H1 (cell line): ENCODE results near the gene MYBPC3. TPM values are rescaled to one million over a fixed set of nuclear protein-coding genes. Genes with fewer than 3 reads are reported as not detected.

Experiments used
- CTCF ChIA-PET: fragments of 300-600 bp; sonication (Branson Sonifier 250); formaldehyde crosslinking; loops from one replicate; lab custom pipeline; 2021; ENCODE audit not compliant: partially characterized antibody; lab: Charles Lee
- POLR2A ChIA-PET: fragments of 300-600 bp; sonication (Branson Sonifier 250); formaldehyde crosslinking; loops from one replicate; lab custom pipeline; 2021; ENCODE audit warnings: inconsistent platforms; ENCODE audit not compliant: partially characterized antibody; lab: Charles Lee
- DNase-seq, 2 experiments: peaks; one replicate each; pipeline versions ENCODE4 v3.0.0 to v3.0.0-alpha.2; 2010 to 2022; ENCODE audit warnings: low spot score in 2 of 2, low read depth in 1 of 2, mixed read lengths in 1 of 2
- FAIRE-seq: peaks from 2 replicates; lab custom pipeline; 2011; peaks lifted over from hg19 to GRCh38; lab: Jason Lieb, UNC
- H2AFZ ChIP-seq: 2 replicates; pipeline ENCODE4 v1.8.1; 2012; ENCODE audit warnings: low read length, inconsistent platforms
- H2AK5ac ChIP-seq: 2 replicates; pipeline ENCODE4 v1.6.1; 2013; ENCODE audit warnings: low read depth, low read length
- H2BK120ac ChIP-seq: replicated peaks from 2 replicates; pipeline ENCODE3; 2013; ENCODE audit warnings: low read depth, low read length, inconsistent platforms
- H2BK12ac ChIP-seq: 2 replicates; pipeline ENCODE4 v1.6.1; 2013; ENCODE audit warnings: low read depth, low read length
- H2BK15ac ChIP-seq: 2 replicates; pipeline ENCODE4 v1.6.1; 2013; ENCODE audit warnings: low read length
- H2BK20ac ChIP-seq: 2 replicates; pipeline ENCODE4 v1.6.1; 2013; ENCODE audit warnings: low read length
- H2BK5ac ChIP-seq: 2 replicates; pipeline ENCODE4 v1.6.1; 2013; ENCODE audit warnings: low read depth, low read length
- H3K14ac ChIP-seq: 2 replicates; pipeline ENCODE4 v1.6.1; 2013; ENCODE audit warnings: inconsistent platforms; ENCODE audit not compliant: insufficient read length
- H3K18ac ChIP-seq: 2 replicates; pipeline ENCODE4 v1.6.1; 2013; ENCODE audit warnings: low read length; ENCODE audit errors: extremely low read depth
- H3K23ac ChIP-seq: 2 replicates; pipeline ENCODE4 v1.6.1; 2013; ENCODE audit warnings: inconsistent platforms; ENCODE audit not compliant: insufficient read length
- H3K23me2 ChIP-seq: 2 replicates; pipeline ENCODE4 v1.6.1; 2013; ENCODE audit warnings: low read depth, low read length
- H3K27ac ChIP-seq: 2 replicates; pipeline ENCODE4 v1.6.1; 2011; ENCODE audit warnings: low read depth, low read length, inconsistent platforms
- H3K27me3 ChIP-seq, 4 experiments: replicated peaks in 1 of 4; 1 replicate in 1 of 4; 2 replicates in 3 of 4; pipeline versions ENCODE4 v1.6.1 to v1.8.1; 2011 to 2013; ENCODE audit warnings: low read length in 3 of 4, mild to moderate bottlenecking in 3 of 4, inconsistent platforms in 2 of 4, mixed read lengths in 2 of 4, moderate library complexity in 1 of 4; ENCODE audit not compliant: control insufficient read depth in 3 of 4, insufficient read depth in 3 of 4; ENCODE audit errors: extremely low read depth in 1 of 4
- H3K36me3 ChIP-seq, 4 experiments: 2 replicates each; pipeline versions ENCODE4 v1.6.1 to v1.8.1; 2011 to 2013; ENCODE audit warnings: mild to moderate bottlenecking in 4 of 4, low read length in 3 of 4, moderate library complexity in 2 of 4, control low read depth in 1 of 4, inconsistent platforms in 1 of 4; ENCODE audit not compliant: insufficient read depth in 4 of 4, control insufficient read depth in 2 of 4
- H3K4ac ChIP-seq: replicated peaks from 2 replicates; pipeline ENCODE3; 2013; ENCODE audit warnings: low read length, low read depth, mixed read lengths, inconsistent platforms; ENCODE audit not compliant: insufficient read length
- H3K4me1 ChIP-seq, 4 experiments: replicated peaks in 1 of 4; 1 replicate in 1 of 4; 2 replicates in 3 of 4; pipeline versions ENCODE4 v1.6.1 to v1.8.1; 2011 to 2013; ENCODE audit warnings: low read length in 3 of 4, inconsistent platforms in 2 of 4, mixed read lengths in 1 of 4; ENCODE audit not compliant: insufficient read depth in 4 of 4, control insufficient read depth in 3 of 4
- H3K4me2 ChIP-seq, 2 experiments: 2 replicates each; pipeline versions ENCODE4 v1.6.1 to v1.8.1; 2011 to 2013; ENCODE audit warnings: low read depth in 2 of 2, low read length in 2 of 2, control low read depth in 1 of 2, inconsistent platforms in 1 of 2, mild to moderate bottlenecking in 1 of 2; ENCODE audit not compliant: insufficient read depth in 1 of 2
- H3K4me3 ChIP-seq, 4 experiments: fragments of 200-600, 300-600 bp in 1 of 4; sonication (generic), shearing (Covaris generic), sonication (Bioruptor Twin) in 1 of 4; 2 replicates each; pipeline versions ENCODE4 v1.5.1 to v1.8.1; 2011 to 2016; ENCODE audit warnings: low read length in 4 of 4, low read depth in 3 of 4, control low read depth in 2 of 4, inconsistent platforms in 2 of 4, mild to moderate bottlenecking in 2 of 4, mixed read lengths in 1 of 4, moderate library complexity in 1 of 4; ENCODE audit not compliant: insufficient read depth in 2 of 4; ENCODE audit errors: extremely low read depth in 1 of 4
- H3K56ac ChIP-seq: replicated peaks from 2 replicates; pipeline ENCODE3; 2013; ENCODE audit warnings: low read depth, mild to moderate bottlenecking, mixed read lengths, low read length, inconsistent platforms; ENCODE audit not compliant: insufficient read length
- H3K79me1 ChIP-seq: 2 replicates; pipeline ENCODE4 v1.6.1; 2013; ENCODE audit warnings: low read depth, low read length, control low read depth
- H3K79me2 ChIP-seq, 2 experiments: 2 replicates each; pipeline versions ENCODE4 v1.6.1 to v1.8.1; 2012 to 2013; ENCODE audit warnings: low read length in 2 of 2, mild to moderate bottlenecking in 2 of 2, inconsistent platforms in 1 of 2; ENCODE audit not compliant: insufficient read depth in 2 of 2, control insufficient read depth in 1 of 2
- H3K9ac ChIP-seq, 4 experiments: replicated peaks in 1 of 4; 1 replicate in 1 of 4; 2 replicates in 3 of 4; pipeline versions ENCODE4 v1.6.1 to v1.8.1; 2011 to 2013; ENCODE audit warnings: low read depth in 3 of 4, low read length in 3 of 4, control low read depth in 2 of 4, mild to moderate bottlenecking in 2 of 4, moderate library complexity in 2 of 4, inconsistent platforms in 1 of 4; ENCODE audit errors: extremely low read depth in 1 of 4
- H3K9me3 ChIP-seq, 2 experiments: 2 replicates each; pipeline versions ENCODE4 v1.6.1 to v1.8.1; 2012 to 2013; ENCODE audit warnings: mild to moderate bottlenecking in 2 of 2, moderate library complexity in 2 of 2, control low read depth in 1 of 2, inconsistent platforms in 1 of 2, low read depth in 1 of 2, low read length in 1 of 2, mixed read lengths in 1 of 2; ENCODE audit not compliant: insufficient read depth in 2 of 2
- H4K20me1 ChIP-seq, 2 experiments: replicated peaks in 1 of 2; 2 replicates each; pipeline versions ENCODE3 to v1.8.1; 2011 to 2013; ENCODE audit warnings: inconsistent platforms in 2 of 2, low read length in 2 of 2, mild to moderate bottlenecking in 1 of 2; ENCODE audit not compliant: insufficient read depth in 2 of 2, control insufficient read depth in 1 of 2
- H4K5ac ChIP-seq: 2 replicates; pipeline ENCODE4 v1.6.1; 2013; ENCODE audit warnings: low read length, low read depth, mixed read lengths, inconsistent platforms; ENCODE audit not compliant: insufficient read length
- H4K8ac ChIP-seq: 2 replicates; pipeline ENCODE4 v1.8.0; 2013; ENCODE audit warnings: mild to moderate bottlenecking, moderate library complexity, low read length, inconsistent platforms; ENCODE audit not compliant: insufficient read depth; ENCODE audit errors: extremely low read depth
- H4K91ac ChIP-seq: replicated peaks from 2 replicates; pipeline ENCODE3; 2013; ENCODE audit warnings: low read length, mixed read lengths, inconsistent platforms; ENCODE audit not compliant: insufficient read length
- CTCF ChIP-seq, 3 experiments: IDR thresholded peaks; 1 replicate in 2 of 3; 2 replicates in 1 of 3; pipeline versions ENCODE4 v1.5.1 to v1.6.1; 2011; ENCODE audit warnings: low read length in 3 of 3, mild to moderate bottlenecking in 3 of 3, inconsistent platforms in 2 of 3, low read depth in 1 of 3, moderate library complexity in 1 of 3; ENCODE audit not compliant: insufficient read depth in 1 of 3; ENCODE audit errors: control extremely low read depth in 1 of 3
- EZH2 ChIP-seq: fragments of 200-600 bp; sonication (generic); IDR thresholded peaks from 2 replicates; pipeline ENCODE4 v1.7.1; 2012; ENCODE audit warnings: low read depth, mild to moderate bottlenecking, moderate library complexity, low read length, inconsistent platforms; ENCODE audit not compliant: severe bottlenecking
- GABPA ChIP-seq: IDR thresholded peaks from 2 replicates; pipeline ENCODE4 v1.6.1; 2011; ENCODE audit warnings: mild to moderate bottlenecking, low read length, moderate library complexity, borderline replicate concordance; ENCODE audit not compliant: insufficient read depth
- JUND ChIP-seq: IDR thresholded peaks from 2 replicates; pipeline ENCODE4 v1.6.1; 2011; ENCODE audit warnings: mild to moderate bottlenecking, improper control_type of control experiment, low read length
- KDM1A ChIP-seq: fragments of 200-600, 300-600 bp; sonication (generic); IDR thresholded peaks from 2 replicates; pipeline ENCODE4 v1.7.1; 2016; ENCODE audit warnings: mild to moderate bottlenecking, low read length, borderline replicate concordance
- KDM5A ChIP-seq: fragments of 200-600 bp; IDR thresholded peaks from 2 replicates; pipeline ENCODE4 v1.7.1; 2012; ENCODE audit warnings: mild to moderate bottlenecking, low read length, inconsistent platforms, mixed read lengths
- SAP30 ChIP-seq: fragments of 300-600 bp; sonication (generic); IDR thresholded peaks from 2 replicates; pipeline ENCODE4 v1.7.1; 2012; ENCODE audit warnings: low read length, moderate library complexity, mild to moderate bottlenecking, inconsistent platforms; ENCODE audit not compliant: insufficient read depth, insufficient replicate concordance
- SIN3A ChIP-seq, 2 experiments: IDR thresholded peaks in 1 of 2; conservative IDR thresholded peaks in 1 of 2; 2 replicates each; pipeline ENCODE4 v1.6.1; 2011 to 2012; ENCODE audit warnings: low read length in 2 of 2, improper control_type of control experiment in 1 of 2, low read depth in 1 of 2, mild to moderate bottlenecking in 1 of 2
- WGBS, 2 experiments: shearing (Covaris generic) in 1 of 2; methylation state at CpG; one replicate each; pipeline versions ENCODE4 v1.1.6 to v1.1.7; 2013 to 2015; ENCODE audit warnings: low lambda C conversion rate in 2 of 2, mixed read lengths in 2 of 2, inconsistent platforms in 1 of 2, low coverage in 1 of 2, missing lambda C conversion rate in 1 of 2; ENCODE audit not compliant: insufficient replicate concordance in 2 of 2, insufficient coverage in 1 of 2, insufficient read length in 1 of 2; ENCODE audit errors: extremely low coverage in 1 of 2, missing lambda C conversion rate in 1 of 2; 5-methylcytosine and 5-hydroxymethylcytosine counted together
- polyA plus RNA-seq, 7 experiments: library from polyadenylated mRNA; depleted of rRNA in 3 of 7; stranded (reverse) in 5 of 7; unstranded in 2 of 7; fragments of >200 nt in 5 of 7; fragments of 200-250 nt in 2 of 7; gene quantifications; 1 replicate in 5 of 7; 2 replicates in 1 of 7; 4 replicates in 1 of 7; pipeline versions ENCODE4 v1.2.1 to v1.2.3, GENCODE V29; 2011 to 2013; ENCODE audit warnings: missing spikeins in 2 of 7, mixed read lengths in 2 of 7
- total RNA-seq: library from RNA; stranded (reverse); fragmentation: NEBNext Ultra II Directional; extraction: Animal tissue kit (Norgen Biotek cat#: 25700); gene quantifications from 2 replicates; pipeline ENCODE4 v1.2.1, GENCODE V29; 2021

Gene MYBPC3
- total and polyA plus RNA-seq, 2 of the 8 experiments (the other 6 are each of a cell fraction or from before 2014, with no cell fraction given): 0.05 TPM; not detected in 1

DNA sequence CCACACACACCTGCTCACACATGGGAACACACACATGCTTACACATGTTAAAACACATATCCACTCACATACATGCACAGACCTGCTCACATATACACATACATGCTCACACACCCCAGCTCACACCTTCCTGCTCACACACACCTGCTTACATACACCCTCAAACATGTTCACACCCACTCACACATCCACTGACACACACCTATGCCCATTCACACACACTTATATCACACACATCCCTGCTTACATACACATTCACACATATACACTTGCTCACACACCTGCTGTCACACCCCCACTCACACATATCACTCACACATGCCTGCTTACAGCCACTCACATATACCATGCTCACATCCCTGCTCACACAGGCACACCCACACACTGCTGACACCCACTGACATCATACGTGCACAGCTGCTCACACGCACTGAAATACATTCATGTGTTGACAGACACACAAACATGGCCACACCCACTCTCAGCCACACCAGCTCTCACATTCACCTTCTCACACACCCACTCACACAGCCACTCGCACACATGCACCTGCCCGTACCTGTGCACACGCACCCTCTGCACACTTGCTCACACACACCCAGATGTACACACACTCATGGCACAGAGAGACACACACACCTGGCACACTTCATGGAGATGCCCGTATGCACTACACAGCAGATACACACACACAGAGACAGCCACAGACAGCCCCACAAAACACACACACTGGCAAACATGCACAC is 5.7 kb upstream of the MYBPC3 start:
- H3K18ac ChIP-seq: no peak overlapping the region
- POLR2A ChIA-PET: no interaction called here
- no peak overlapping the region for H3K4me3 ChIP-seq
- peak overlapping the region; percentile 62 for H3K4ac ChIP-seq
- H3K4me1 ChIP-seq: no peaks in the 10 kb centered on the region; a peak in 2 of 7 replicates
- H3K14ac ChIP-seq: no peak overlapping the region
- H2AFZ ChIP-seq: no peak overlapping the region
- H3K56ac ChIP-seq: peak overlapping the region; percentile 53
- peak overlapping the region; percentile 20; the same call in 1 of the 2 replicates for H2BK5ac ChIP-seq
- H2BK15ac ChIP-seq: 0 out of 2 replicates have a peak overlapping the region, but pooled peaks have one; percentile 12
- H4K91ac ChIP-seq: no peak overlapping the region
- no peak for DNase-seq
- H2BK120ac ChIP-seq: no peak overlapping the region
- peaks cover 16% of the 10 kb centered on the region for H3K23me2 ChIP-seq
- H3K9me3 ChIP-seq: peaks cover 0 to 5% of the 10 kb centered on the region in 2 experiments; a peak in 1 of 4 replicates
- no peak overlapping the region for H2BK20ac ChIP-seq
- H3K23ac ChIP-seq: no peak overlapping the region
- no peak for FAIRE-seq
- H4K8ac ChIP-seq: peak overlapping the region; percentile 35; the same call in 1 of the 2 replicates
- peak overlapping the region; percentile 68; the same call in 1 of the 2 replicates for H2BK12ac ChIP-seq
- H2AK5ac ChIP-seq: peak overlapping the region; percentile 17; the same call in 1 of the 2 replicates
- CTCF ChIA-PET: interaction anchor here (0.7 to 1.0 kb wide), 2 partner anchors 11 to 14 kb away, joined by 3 read pairs; no protein-coding TSS in a partner anchor
- H3K9ac ChIP-seq: no peak overlapping the region
- H4K5ac ChIP-seq: no peak overlapping the region
- H4K20me1 ChIP-seq: peaks cover 0 to 12% of the 10 kb centered on the region in 2 experiments
- H3K36me3 ChIP-seq: no peaks in the 10 kb centered on the region; a peak in 1 of 8 replicates
- no peak overlapping the region for H3K4me2 ChIP-seq
- H3K79me2 ChIP-seq: no peaks in the 10 kb centered on the region
- H3K79me1 ChIP-seq: 0 out of 2 replicates have a peak, but pooled peaks cover 2% of the 10 kb centered on the region
- no peak overlapping the region; the same call in 1 of the 2 replicates for H3K27ac ChIP-seq
- H3K27me3 ChIP-seq: no peaks in the 10 kb centered on the region
- 94% methylated on average over 6 of the region's 6 CpGs; no CpG with 5 or more reads in 1 of the 2 experiments for WGBS, 2 experiments
- TF ChIP-seq GABPA (no peak), EZH2 (no peak), SIN3A (conservative IDR thresholded peaks at IDR 0.05 in 1 of 2, IDR thresholded peaks at IDR 0.05 in 1 of 2; ENCODE audit: low read depth in 1 of 2, low read length in 2 of 2) (no peak), KDM5A (no peak), SAP30 (no peak), JUND (no peak), KDM1A (no peak), CTCF (IDR thresholded peaks at IDR 0.05; ENCODE audit: control extremely low read depth in 1 of 3, insufficient read depth in 1 of 3, low read depth in 1 of 3, low read length in 3 of 3) (no peak)
